ENCODE measurements around the gene COPS2. TPM values are rescaled to one million over a fixed set of nuclear protein-coding genes. Genes with fewer than 3 reads are reported as not detected.

Gene COPS2
- total RNA-seq, 1 experiment from 2014 or later, result 88.3 TPM

- no peaks in the 10 kb centered on the region for H3K79me2 ChIP-seq (ENCODE audit: insufficient read depth, low read length)
- no peak overlapping the region for H2BK5ac ChIP-seq (ENCODE audit: insufficient read length, low read length)
- no peak overlapping the region for H4K5ac ChIP-seq (ENCODE audit: insufficient read length, low read depth, low read length)
- no peak for TF ChIP-seq CTCF (conservative IDR thresholded peaks at IDR 0.05)
- peaks cover 2 to 3% of the 10 kb centered on the region in 2 experiments; a peak in 3 of 4 replicates for H3K4me1 Mint-ChIP-seq
- H2BK15ac ChIP-seq (ENCODE audit: low read depth, low read length), result no peak overlapping the region
- no peaks in the 10 kb centered on the region for H3K9me3 Mint-ChIP-seq
- no peak overlapping the region for H2AK5ac ChIP-seq (ENCODE audit: insufficient read length, low read length)
- no peak overlapping the region for H3K14ac ChIP-seq (ENCODE audit: insufficient read depth, low read length)
- no peak overlapping the region for H3K4me2 ChIP-seq (ENCODE audit: insufficient read depth, insufficient read length, low read length)
- H3K36me3 Mint-ChIP-seq (ENCODE audit: insufficient read depth in 1 of 3, low read depth in 3 of 3), result peaks cover 2 to 6% (median 5%) of the 10 kb centered on the region in 3 experiments; a peak in 4 of 7 replicates
- H3K9me3 ChIP-seq (ENCODE audit: control insufficient read depth, low read depth, low read length), result no peaks in the 10 kb centered on the region
- H2BK20ac ChIP-seq (ENCODE audit: low read depth, low read length, poor library complexity, severe bottlenecking), result no peak overlapping the region
- no peak overlapping the region for H3K56ac ChIP-seq (ENCODE audit: insufficient read length, low read depth, low read length)
- no peak overlapping the region for H3T11ph ChIP-seq (ENCODE audit: low read length)
- no peak overlapping the region for H3K18ac ChIP-seq (ENCODE audit: insufficient read length, low read depth, low read length)
- H3K23ac ChIP-seq (ENCODE audit: insufficient read length, low read depth, low read length), result no peak overlapping the region
- H2BK12ac ChIP-seq (ENCODE audit: insufficient read length, low read depth, low read length), result no peak overlapping the region
- H3K27ac Mint-ChIP-seq, result no peak overlapping the region
- H3K9ac ChIP-seq (ENCODE audit: extremely low read depth, insufficient read length, low read length), result no peak overlapping the region
- no peaks in the 10 kb centered on the region for H3K79me1 ChIP-seq (ENCODE audit: insufficient read depth, low read depth, low read length, poor library complexity, severe bottlenecking)
- no CpG with 5 or more reads among the region's 3 CpGs for WGBS (ENCODE audit: extremely low coverage, insufficient read length, low lambda C conversion rate)
- no peak for DNase-seq
- no peak overlapping the region for H2BK120ac ChIP-seq (ENCODE audit: low read depth, low read length, poor library complexity, severe bottlenecking)
- no peaks in the 10 kb centered on the region for H4K20me1 ChIP-seq (ENCODE audit: control insufficient read depth, insufficient read depth, insufficient read length)
- H3K27me3 Mint-ChIP-seq (ENCODE audit: low read depth), result no peaks in the 10 kb centered on the region
- no peaks in the 10 kb centered on the region for H3K27me3 ChIP-seq (ENCODE audit: insufficient read depth, low read length)
- H3K4ac ChIP-seq (ENCODE audit: low read depth, low read length), result no peak overlapping the region
- H3K27ac ChIP-seq (ENCODE audit: insufficient read length, low read depth, low read length), result no peak overlapping the region
- H3K4me1 ChIP-seq (ENCODE audit: insufficient read depth, low read length), result no peaks in the 10 kb centered on the region; the same call in 1 of the 2 replicates
- H3K23me2 ChIP-seq (ENCODE audit: insufficient read length, low read depth, low read length, poor library complexity, severe bottlenecking), result no peaks in the 10 kb centered on the region
- H4K91ac ChIP-seq (ENCODE audit: insufficient read length, low read depth, low read length), result no peak overlapping the region
- no peak overlapping the region for H2AFZ ChIP-seq (ENCODE audit: low read length)
- no peak overlapping the region for H4K8ac ChIP-seq (replicated peaks; ENCODE audit: insufficient read length, low read depth, low read length)
- no peak overlapping the region for H3K4me3 Mint-ChIP-seq
These were observed 44.3 kb upstream of the COPS2 start for GRCh38 chr15:49199666-49200065.

Data from H9 (cell line).